Stimulated activated naive CD8-positive, alpha-beta T cell treated with anti-CD3 and anti-CD28 coated beads, Interleukin-15, amount 100 ng/mL, for 72 hours (primary cell): Measurements from ENCODE around the gene LAIR1.

Experiments
- ATAC-seq: fragments of 150-1000 bp; cut with Tn5 transposase; 2 replicates; pipeline ENCODE4 v1.10.0; 2021; ENCODE audit warnings: mild to moderate bottlenecking, moderate library complexity
- DNase-seq, 2 donors: peaks; one replicate each; pipeline ENCODE4 v3.0.0; 2021 to 2022
- H3K27ac Mint-ChIP-seq, 2 donors: one replicate each; pipeline ENCODE4 v1.8.0; 2022; ENCODE audit warnings: mild to moderate bottlenecking in 2 of 2, mixed read lengths in 2 of 2, moderate library complexity in 2 of 2
- H3K27me3 Mint-ChIP-seq: one replicate; pipeline ENCODE4 v1.8.0; 2022; ENCODE audit warnings: mixed read lengths
- H3K4me1 Mint-ChIP-seq: one replicate; pipeline ENCODE4 v1.8.0; 2022; ENCODE audit warnings: mild to moderate bottlenecking, mixed read lengths
- H3K4me3 Mint-ChIP-seq, 2 donors: one replicate each; pipeline ENCODE4 v1.8.0; 2022; ENCODE audit warnings: mild to moderate bottlenecking in 2 of 2, mixed read lengths in 2 of 2, moderate library complexity in 1 of 2
- H3K9me3 Mint-ChIP-seq, 2 donors: one replicate each; pipeline ENCODE4 v1.8.0; 2022; ENCODE audit warnings: mixed read lengths in 2 of 2

The LAIR1 gene

DNA sequence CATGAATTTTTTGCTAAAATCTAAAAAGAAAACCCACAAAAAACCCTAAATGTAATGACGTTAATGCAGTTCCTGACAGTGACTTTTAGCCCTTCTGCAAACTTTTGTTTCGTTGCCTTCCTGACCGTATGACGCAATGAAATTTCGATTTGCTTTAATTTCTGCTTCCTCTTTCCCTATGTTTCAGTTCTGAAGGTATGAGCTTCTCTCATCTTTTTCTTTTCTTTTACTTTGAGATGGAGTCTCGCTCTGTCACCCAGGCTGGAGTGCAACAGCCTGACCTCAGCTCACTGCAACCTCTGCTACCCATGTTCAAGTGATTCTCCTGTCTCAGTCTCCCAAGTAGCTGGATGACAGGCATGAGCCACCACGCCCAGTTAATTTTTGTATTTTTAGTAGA, 45.7 kb downstream of the LAIR1 start:
- H3K27ac Mint-ChIP-seq = no peak overlapping the region
- H3K4me3 Mint-ChIP-seq = no peak overlapping the region
- ATAC-seq = no peak
- H3K27me3 Mint-ChIP-seq = peaks cover 21% of the 10 kb centered on the region
- no peak for DNase-seq
- no peaks in the 10 kb centered on the region for H3K9me3 Mint-ChIP-seq
- H3K4me1 Mint-ChIP-seq = no peaks in the 10 kb centered on the region

- Mint-ChIP-seq H3K27me3 (peaks cover 31% of the 10 kb centered on the region), H3K9me3 (no peaks in the 10 kb centered on the region), H3K4me1 (no peaks in the 10 kb centered on the region), H3K4me3 (no peak overlapping the region), H3K27ac (no peak overlapping the region)
- ATAC-seq = no peak
- no peak for DNase-seq
Observed at GRCh38 chr19:54317965-54318240, 46.8 kb downstream of the LAIR1 start.

DNA sequence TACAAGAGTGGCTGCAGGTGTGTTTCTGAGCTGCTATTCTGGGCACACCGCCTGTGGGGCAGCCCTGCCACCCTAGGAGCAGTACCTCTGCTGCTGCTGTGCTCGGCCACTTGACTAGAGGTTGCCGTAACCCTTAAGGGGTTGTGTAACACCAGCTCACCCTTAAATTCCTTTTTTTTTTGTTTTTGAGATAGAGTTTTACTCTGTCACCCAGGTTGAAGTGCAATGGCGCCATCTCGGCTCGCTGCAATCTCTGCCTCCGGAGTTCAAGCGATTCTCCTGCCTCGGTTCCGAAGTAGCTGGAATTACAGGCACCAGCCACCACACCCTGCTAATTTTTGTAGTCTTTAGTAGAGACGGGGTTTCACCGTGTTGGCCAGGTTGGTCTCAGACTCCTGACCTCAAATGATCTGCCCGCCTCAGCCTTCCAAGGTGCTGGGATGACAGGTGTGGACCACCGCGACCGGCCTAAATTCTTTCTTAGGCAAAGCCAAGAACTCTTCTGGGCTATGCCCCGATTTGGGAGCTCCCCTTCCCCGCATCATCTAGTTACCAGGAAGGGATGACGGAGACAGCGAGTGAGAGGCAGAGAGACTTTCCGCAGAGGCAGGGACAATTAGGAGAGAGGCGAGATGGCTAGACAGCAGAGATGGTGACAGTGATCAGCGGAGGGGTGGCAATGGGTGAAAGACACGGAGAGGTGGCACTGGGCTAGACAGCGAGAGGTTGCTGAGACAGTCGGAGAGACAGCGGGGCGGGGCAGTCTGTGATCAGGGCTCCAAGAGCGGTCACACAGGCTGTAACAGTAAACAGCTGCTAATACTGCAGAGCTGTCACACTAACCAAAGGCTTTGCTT, 47.4 kb downstream of the LAIR1 start:
- ATAC-seq = no peak
- Mint-ChIP-seq H3K4me3 (no peak overlapping the region), H3K27me3 (peaks cover 37% of the 10 kb centered on the region), H3K4me1 (no peaks in the 10 kb centered on the region), H3K9me3 (no peaks in the 10 kb centered on the region), H3K27ac (no peak overlapping the region)
- DNase-seq = no peak

DNA sequence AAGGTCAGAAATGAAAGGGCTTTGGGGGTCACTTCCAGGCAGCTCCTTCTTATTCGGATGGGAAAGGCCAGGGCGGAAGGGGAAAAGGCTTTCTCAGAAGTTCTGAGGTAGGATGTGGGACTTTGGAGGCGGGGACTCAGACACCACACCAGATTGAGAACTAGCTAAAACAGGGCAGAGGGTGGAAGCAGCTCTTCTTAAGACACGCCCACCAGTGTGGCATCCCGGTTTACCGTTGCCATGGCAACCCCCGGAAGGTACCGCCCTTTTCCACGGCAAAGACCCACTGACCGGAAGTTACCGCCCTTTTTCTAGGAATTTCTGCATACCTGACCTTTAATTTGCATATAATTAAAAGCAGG, 48.0 kb downstream of the LAIR1 start:
- ATAC-seq (no peak), DNase-seq (no peak)
- peaks cover 43% of the 10 kb centered on the region for H3K27me3 Mint-ChIP-seq
- no peaks in the 10 kb centered on the region for H3K9me3 Mint-ChIP-seq
- no peak overlapping the region for H3K4me3 Mint-ChIP-seq
- no peak overlapping the region for H3K27ac Mint-ChIP-seq
- no peaks in the 10 kb centered on the region for H3K4me1 Mint-ChIP-seq

- peaks cover 35% of the 10 kb centered on the region for H3K27me3 Mint-ChIP-seq
- H3K4me1 Mint-ChIP-seq = no peaks in the 10 kb centered on the region
- no peak overlapping the region for H3K4me3 Mint-ChIP-seq
- H3K27ac Mint-ChIP-seq = no peak overlapping the region
- no peak for DNase-seq
- H3K9me3 Mint-ChIP-seq = no peaks in the 10 kb centered on the region
- ATAC-seq = no peak
Observed at GRCh38 chr19:54315956-54316355, 48.8 kb downstream of the LAIR1 start.

- H3K4me1 Mint-ChIP-seq = no peaks in the 10 kb centered on the region
- no peak for ATAC-seq
- H3K4me3 Mint-ChIP-seq = no peak within 1 kb of the TSS
- H3K27ac Mint-ChIP-seq = peak within 1 kb of the TSS in 1 of 2 donors; percentile 81
- H3K9me3 Mint-ChIP-seq = no peaks in the 10 kb centered on the region
- H3K27me3 Mint-ChIP-seq = peaks cover 41% of the 10 kb centered on the region
- DNase-seq = no peak
Observed at GRCh38 chr19:54312436-54313377, 52.0 kb downstream of the LAIR1 start, which contains the start of gene LILRA5. TSS of gene LILRA5 (minus strand) at chr19:54313166. CDS start at chr19:54313019, 147 bp downstream.

- Mint-ChIP-seq H3K4me3 (no peak overlapping the region), H3K27ac (no peak overlapping the region), H3K4me1 (no peaks in the 10 kb centered on the region), H3K9me3 (no peaks in the 10 kb centered on the region), H3K27me3 (peaks cover 41% of the 10 kb centered on the region)
- DNase-seq (no peak), ATAC-seq (no peak)
Observed at GRCh38 chr19:54312011-54312410, 52.7 kb downstream of the LAIR1 start.

GRCh38 chr19:54311486-54311885, 53.2 kb downstream of the LAIR1 start:
- H3K27ac Mint-ChIP-seq = no peak overlapping the region
- H3K4me3 Mint-ChIP-seq = no peak overlapping the region
- no peaks in the 10 kb centered on the region for H3K4me1 Mint-ChIP-seq
- ATAC-seq = no peak
- DNase-seq = no peak
- H3K9me3 Mint-ChIP-seq = no peaks in the 10 kb centered on the region
- peaks cover 40% of the 10 kb centered on the region for H3K27me3 Mint-ChIP-seq

- H3K27me3 Mint-ChIP-seq = peaks cover 34% of the 10 kb centered on the region
- H3K4me1 Mint-ChIP-seq = peaks cover under 1% of the 10 kb centered on the region
- H3K4me3 Mint-ChIP-seq = no peak overlapping the region
- ATAC-seq (no peak), DNase-seq (no peak)
- H3K9me3 Mint-ChIP-seq = no peaks in the 10 kb centered on the region
- peak overlapping the region in 1 of 2 donors; percentile 82 for H3K27ac Mint-ChIP-seq
Observed at GRCh38 chr19:54310543-54310942, 54.2 kb downstream of the LAIR1 start.

DNA sequence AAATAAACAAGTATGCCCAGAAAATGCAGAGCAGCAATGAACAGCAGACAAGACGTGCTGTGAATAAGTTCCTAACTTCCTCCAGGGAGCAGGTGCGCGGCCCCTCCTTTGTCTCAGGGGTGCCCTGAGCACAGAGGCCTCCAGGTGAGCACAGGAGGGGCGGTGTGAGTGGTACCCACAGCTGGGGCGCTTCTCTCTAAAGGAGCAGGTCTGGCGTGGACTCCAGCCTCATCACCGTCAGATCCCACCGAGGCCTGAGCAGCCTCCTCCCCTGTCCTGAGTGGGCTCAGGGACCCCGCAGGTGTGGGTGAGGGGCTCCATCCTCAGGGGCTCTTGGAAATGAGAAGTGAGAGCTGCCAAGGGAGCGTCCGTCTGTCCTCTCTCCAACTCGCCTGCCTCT, 54.9 kb downstream of the LAIR1 start:
- H3K27ac Mint-ChIP-seq = no peak overlapping the region
- peaks cover 0 to 3% of the 10 kb centered on the region in 2 donors for H3K9me3 Mint-ChIP-seq
- no peak for DNase-seq
- H3K4me3 Mint-ChIP-seq = no peak overlapping the region
- H3K27me3 Mint-ChIP-seq = peaks cover 34% of the 10 kb centered on the region
- no peak for ATAC-seq
- peaks cover 8% of the 10 kb centered on the region for H3K4me1 Mint-ChIP-seq

DNA sequence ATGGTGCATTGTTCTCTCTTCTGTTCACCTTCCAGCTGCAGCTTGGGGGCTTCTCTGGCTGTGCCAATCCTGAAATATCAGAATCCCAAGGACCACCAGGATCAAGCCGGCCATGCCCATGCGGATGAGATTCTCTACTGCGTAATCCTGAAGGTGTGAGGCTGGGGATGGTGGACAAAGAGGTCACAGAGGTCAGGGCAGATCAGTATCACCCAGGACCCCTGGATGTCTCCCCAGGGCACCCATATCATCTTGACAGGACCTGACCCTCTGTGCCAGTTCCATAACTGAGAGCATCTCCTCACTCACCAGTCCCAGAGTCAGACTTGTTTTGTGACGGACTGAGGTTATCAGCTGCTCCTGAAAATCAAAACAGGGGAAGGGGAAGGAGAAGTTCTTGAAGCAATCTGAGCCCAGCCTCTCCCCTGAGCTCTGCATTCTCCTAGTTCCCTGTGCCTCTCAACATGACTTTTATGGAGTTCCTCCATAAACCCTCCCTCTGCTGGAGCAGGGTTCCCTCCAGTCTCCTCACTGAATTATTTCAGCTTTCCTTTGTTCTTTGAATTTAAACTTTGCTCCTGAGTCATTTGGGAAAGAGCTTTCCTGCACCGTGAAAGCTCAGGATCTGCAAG, 57.2 kb downstream of the LAIR1 start:
- Mint-ChIP-seq H3K4me1 (peaks cover 27% of the 10 kb centered on the region), H3K4me3 (no peak overlapping the region), H3K9me3 (peaks cover 0 to 5% of the 10 kb centered on the region in 2 donors), H3K27ac (no peak overlapping the region), H3K27me3 (peaks cover 16% of the 10 kb centered on the region)
- no peak for ATAC-seq
- DNase-seq = no peak

- peaks cover 3% of the 10 kb centered on the region for H3K27me3 Mint-ChIP-seq
- H3K4me1 Mint-ChIP-seq = peaks cover 27% of the 10 kb centered on the region
- H3K27ac Mint-ChIP-seq = no peak overlapping the region
- H3K9me3 Mint-ChIP-seq = peaks cover 0 to 5% of the 10 kb centered on the region in 2 donors
- DNase-seq (peak in 1 of 2 donors; percentile 0), ATAC-seq (no peak)
- no peak overlapping the region for H3K4me3 Mint-ChIP-seq
Observed at GRCh38 chr19:54305141-54305540, 59.6 kb downstream of the LAIR1 start.

DNA sequence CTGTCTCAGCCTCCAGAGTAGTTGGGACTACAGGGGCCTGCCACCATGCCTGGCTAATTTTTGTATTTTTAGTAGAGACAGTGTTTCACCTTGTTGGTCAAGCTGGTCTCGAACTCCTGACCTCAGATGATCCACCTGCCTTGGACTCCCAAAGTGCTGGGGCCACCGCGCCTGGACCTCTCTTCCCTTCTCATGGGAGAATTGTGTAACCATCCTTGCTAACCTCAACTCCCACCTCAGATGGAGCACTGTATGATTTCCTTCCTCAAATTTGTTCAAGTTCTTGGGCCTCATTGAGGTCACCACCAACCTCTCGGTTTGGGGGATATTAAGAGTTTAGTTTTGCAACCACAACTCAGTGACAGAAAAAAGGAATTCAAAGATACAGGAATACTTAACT, 62.5 kb downstream of the LAIR1 start:
- peaks cover 27% of the 10 kb centered on the region for H3K4me1 Mint-ChIP-seq
- H3K27ac Mint-ChIP-seq = no peak overlapping the region
- H3K27me3 Mint-ChIP-seq = peaks cover 13% of the 10 kb centered on the region
- no peak for ATAC-seq
- no peak overlapping the region for H3K4me3 Mint-ChIP-seq
- peaks cover 0 to 5% of the 10 kb centered on the region in 2 donors for H3K9me3 Mint-ChIP-seq
- DNase-seq = no peak
